Fibroblast of the aortic adventitia (primary cell): ENCODE measurements around the gene SLX4IP. TPM values are rescaled to one million over a fixed set of nuclear protein-coding genes. Genes with fewer than 3 reads are reported as not detected.

Experiments
- DNase-seq: peaks from one replicate; pipeline ENCODE4 v3.0.0-alpha.2; 2010; ENCODE audit warnings: low read depth
- H3K4me3 ChIP-seq: 2 replicates; pipeline ENCODE4 v1.5.1; 2011; ENCODE audit warnings: low read depth, mild to moderate bottlenecking, control low read depth, low read length, moderate library complexity
- CTCF ChIP-seq: IDR thresholded peaks from 2 replicates; pipeline ENCODE4 v1.5.1; 2011; ENCODE audit warnings: mild to moderate bottlenecking, low read length, control low read depth, inconsistent platforms; ENCODE audit not compliant: insufficient read depth
- total RNA-seq: library from RNA; depleted of rRNA; stranded (reverse); fragments of >200 nt; gene quantifications from 2 replicates; pipeline ENCODE4 v1.2.3, GENCODE V29; 2012; ENCODE audit warnings: low replicate concordance

SLX4IP gene
- total RNA-seq, 1 donor, result 7.0 TPM

GRCh38 chr20:10646886-10647420, 211.8 kb downstream of the SLX4IP start:
- no peak overlapping the region for H3K4me3 ChIP-seq
- no peak for TF ChIP-seq CTCF
- DNase-seq, result no peak

- H3K4me3 ChIP-seq, result no peak overlapping the region
- DNase-seq, result no peak
- TF ChIP-seq CTCF, result peak; percentile 34
Observed at GRCh38 chr20:10647471-10647870, 212.4 kb downstream of the SLX4IP start.

GRCh38 chr20:10647909-10648308, 212.8 kb downstream of the SLX4IP start:
- no peak for DNase-seq
- no peak for TF ChIP-seq CTCF
- no peak overlapping the region for H3K4me3 ChIP-seq

- no peak overlapping the region for H3K4me3 ChIP-seq
- TF ChIP-seq CTCF, result no peak
- DNase-seq, result peak; percentile 70
Observed at GRCh38 chr20:10648651-10649050, 213.5 kb downstream of the SLX4IP start.

- H3K4me3 ChIP-seq, result no peak overlapping the region
- no peak for TF ChIP-seq CTCF
- no peak for DNase-seq
Observed at GRCh38 chr20:10649080-10649796, 214.1 kb downstream of the SLX4IP start.

- no peak for DNase-seq
- no peak for TF ChIP-seq CTCF
- no peak overlapping the region for H3K4me3 ChIP-seq
Observed at GRCh38 chr20:10649797-10650160, 214.7 kb downstream of the SLX4IP start.
